Stomach smooth muscle (tissue), 2 donors: ENCODE measurements around the gene ZGLP1.

Experiments
- H3K27ac ChIP-seq: one replicate; pipeline ENCODE4 v1.7.0; 2013; ENCODE audit warnings: mild to moderate bottlenecking, low read length, inconsistent platforms
- H3K27me3 ChIP-seq, 2 donors: one replicate each; pipeline ENCODE4 v1.7.0; 2013; ENCODE audit warnings: low read length in 2 of 2; ENCODE audit not compliant: insufficient read depth in 2 of 2, control insufficient read depth in 1 of 2
- H3K36me3 ChIP-seq, 2 donors: one replicate each; pipeline ENCODE4 v1.7.0; 2013; ENCODE audit warnings: low read length in 2 of 2; ENCODE audit not compliant: control insufficient read depth in 2 of 2, insufficient read depth in 2 of 2
- H3K4me1 ChIP-seq: one replicate; pipeline ENCODE4 v1.7.0; 2013; ENCODE audit warnings: low read length; ENCODE audit not compliant: control insufficient read depth, insufficient read depth
- H3K4me3 ChIP-seq, 2 donors: one replicate each; pipeline ENCODE4 v1.7.0; 2013; ENCODE audit warnings: low read length in 2 of 2
- H3K9ac ChIP-seq, 2 donors: one replicate each; pipeline ENCODE4 v1.7.0; 2013; ENCODE audit warnings: low read length in 2 of 2, mild to moderate bottlenecking in 1 of 2
- H3K9me3 ChIP-seq, 2 donors: one replicate each; pipeline ENCODE4 v1.7.0; 2013; ENCODE audit warnings: low read length in 2 of 2; ENCODE audit not compliant: control insufficient read depth in 2 of 2
- donor health status: healthy.
- donor health status: Pancreatic carcinoma.

ZGLP1 gene

GRCh38 chr19:10270616-10271394 is 38.8 kb downstream of the ZGLP1 start, which contains the start of gene ICAM1:
TSS of gene ICAM1 (plus strand) at chr19:10271120. CDS start at chr19:10271160, 40 bp downstream.
- Histone ChIP-seq H3K36me3 (no peaks in the 10 kb centered on the region), H3K27me3 (peaks cover 18 to 27% of the 10 kb centered on the region in 2 donors), H3K4me3 (peak within 1 kb of the TSS; percentile 54 to 65), H3K27ac (peak within 1 kb of the TSS; percentile 67), H3K9ac (peak within 1 kb of the TSS; percentile 50 to 60), H3K4me1 (peaks cover 18% of the 10 kb centered on the region), H3K9me3 (no peaks in the 10 kb centered on the region)

- no peaks in the 10 kb centered on the region for H3K36me3 ChIP-seq
- H3K27me3 ChIP-seq, result peaks cover 18 to 27% of the 10 kb centered on the region in 2 donors
- H3K27ac ChIP-seq, result peak overlapping the region; percentile 67
- peak overlapping the region; percentile 50 to 60 for H3K9ac ChIP-seq
- H3K9me3 ChIP-seq, result no peaks in the 10 kb centered on the region
- peak overlapping the region; percentile 54 to 65 for H3K4me3 ChIP-seq
- peaks cover 18% of the 10 kb centered on the region for H3K4me1 ChIP-seq
These were observed 39.4 kb downstream of the ZGLP1 start for GRCh38 chr19:10270180-10270615.

DNA sequence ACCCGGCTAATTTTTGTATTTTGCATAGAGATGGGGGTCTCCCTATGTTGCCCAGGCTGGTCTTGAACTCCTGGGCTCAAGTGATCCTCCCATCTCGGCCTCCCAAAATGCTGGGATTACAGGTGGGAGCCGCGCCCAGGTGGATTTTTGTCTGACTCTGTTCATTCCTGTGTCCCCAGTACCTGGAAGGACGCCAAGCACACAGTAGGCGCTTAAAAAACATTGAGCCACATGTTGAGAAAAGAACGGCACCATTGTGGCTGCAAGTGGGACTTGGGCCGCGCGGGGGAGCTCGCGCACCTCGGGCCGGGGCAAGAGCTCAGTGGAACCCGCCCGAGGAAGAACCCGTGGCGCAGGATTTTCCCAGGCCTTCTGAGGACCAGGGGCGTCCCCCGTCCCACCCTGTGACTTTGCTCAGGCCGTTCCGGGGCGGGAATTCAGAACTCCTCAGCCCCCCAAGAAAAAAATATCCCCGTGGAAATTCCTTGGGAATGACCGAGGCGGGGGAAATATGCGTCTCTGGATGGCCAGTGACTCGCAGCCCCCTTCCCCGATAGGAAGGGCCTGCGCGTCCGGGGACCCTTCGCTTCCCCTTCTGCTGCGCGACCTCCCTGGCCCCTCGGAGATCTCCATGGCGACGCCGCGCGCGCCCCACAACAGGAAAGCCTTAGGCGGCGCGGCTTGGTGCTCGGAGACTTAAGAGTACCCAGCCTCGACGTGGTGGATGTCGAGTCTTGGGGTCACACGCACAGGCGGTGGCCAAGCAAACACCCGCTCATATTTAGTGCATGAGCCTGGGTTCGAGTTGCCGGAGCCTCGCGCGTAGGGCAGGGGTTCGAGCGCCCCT is 40.1 kb downstream of the ZGLP1 start:
- Histone ChIP-seq H3K36me3 (no peaks in the 10 kb centered on the region), H3K4me1 (peaks cover 18% of the 10 kb centered on the region), H3K27ac (peak overlapping the region; percentile 67), H3K9ac (peak overlapping the region; percentile 29 to 50), H3K9me3 (no peaks in the 10 kb centered on the region), H3K27me3 (peaks cover 18 to 27% of the 10 kb centered on the region in 2 donors), H3K4me3 (peak overlapping the region; percentile 54 to 65)

- Histone ChIP-seq H3K9ac (no peak overlapping the region), H3K9me3 (no peaks in the 10 kb centered on the region), H3K27me3 (peaks cover 18 to 27% of the 10 kb centered on the region in 2 donors), H3K36me3 (no peaks in the 10 kb centered on the region), H3K27ac (peak overlapping the region; percentile 18), H3K4me3 (no peak overlapping the region), H3K4me1 (peaks cover 18% of the 10 kb centered on the region)
These were observed 41.5 kb downstream of the ZGLP1 start for GRCh38 chr19:10268071-10268470.

- Histone ChIP-seq H3K4me1 (peaks cover 18% of the 10 kb centered on the region), H3K36me3 (no peaks in the 10 kb centered on the region), H3K4me3 (no peak overlapping the region), H3K9ac (no peak overlapping the region), H3K9me3 (no peaks in the 10 kb centered on the region), H3K27ac (no peak overlapping the region), H3K27me3 (peaks cover 16 to 27% of the 10 kb centered on the region in 2 donors)
These were observed 42.9 kb downstream of the ZGLP1 start for GRCh38 chr19:10266706-10267105.

- H3K4me1 ChIP-seq, result peaks cover 3% of the 10 kb centered on the region
- no peak overlapping the region for H3K9ac ChIP-seq
- no peak overlapping the region for H3K4me3 ChIP-seq
- peaks cover 9% of the 10 kb centered on the region in 2 donors for H3K36me3 ChIP-seq
- no peak overlapping the region for H3K27ac ChIP-seq
- H3K9me3 ChIP-seq, result no peaks in the 10 kb centered on the region
- no peaks in the 10 kb centered on the region for H3K27me3 ChIP-seq
These were observed 46.8 kb downstream of the ZGLP1 start for GRCh38 chr19:10262771-10263170.

GRCh38 chr19:10260141-10260584 is 49.5 kb downstream of the ZGLP1 start:
- H3K9ac ChIP-seq, result no peak overlapping the region
- no peak overlapping the region for H3K4me3 ChIP-seq
- peaks cover 22 to 25% of the 10 kb centered on the region in 2 donors for H3K36me3 ChIP-seq
- no peaks in the 10 kb centered on the region for H3K27me3 ChIP-seq
- no peak overlapping the region for H3K27ac ChIP-seq
- peaks cover 3% of the 10 kb centered on the region for H3K4me1 ChIP-seq
- H3K9me3 ChIP-seq, result no peaks in the 10 kb centered on the region

DNA sequence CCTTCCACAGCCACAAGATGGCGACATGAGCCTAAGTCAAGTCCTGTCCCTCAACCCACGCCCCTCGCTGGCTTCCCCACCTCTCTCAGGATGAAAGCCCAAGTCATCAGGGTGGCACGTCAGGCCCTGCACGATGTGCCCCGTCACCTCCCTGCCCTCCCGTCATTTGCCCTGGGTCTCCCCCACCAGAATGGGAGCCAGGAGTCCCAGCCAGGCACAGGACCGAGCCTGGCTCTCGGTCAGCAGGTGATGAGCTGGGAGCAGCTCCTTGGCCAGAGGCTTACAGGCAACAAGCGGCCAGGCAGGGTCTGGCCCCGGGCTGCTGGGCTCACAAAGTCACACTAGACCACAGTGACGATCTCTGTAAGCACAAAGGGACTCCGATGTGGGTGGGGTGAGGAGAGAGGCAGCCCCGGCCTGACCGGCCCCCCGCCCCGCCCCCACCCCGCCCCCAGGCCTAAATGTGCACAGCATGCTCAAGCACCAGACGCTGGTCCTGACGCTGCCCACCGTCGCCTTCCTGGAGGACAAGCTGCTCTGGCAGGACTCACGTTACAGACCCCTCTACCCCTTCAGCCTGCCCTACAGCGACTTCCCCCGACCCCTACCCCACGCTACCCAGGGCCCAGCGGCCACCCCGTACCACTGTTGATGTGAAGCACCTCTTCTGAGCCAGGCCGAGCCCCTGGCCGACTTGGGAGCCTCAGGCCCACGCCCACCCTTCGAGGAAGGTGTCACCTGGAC is 50.3 kb downstream of the ZGLP1 start:
- no peaks in the 10 kb centered on the region for H3K9me3 ChIP-seq
- no peak overlapping the region for H3K27ac ChIP-seq
- no peak overlapping the region for H3K9ac ChIP-seq
- H3K4me3 ChIP-seq, result no peak overlapping the region
- H3K4me1 ChIP-seq, result peaks cover 3% of the 10 kb centered on the region
- H3K36me3 ChIP-seq, result peaks cover 30% of the 10 kb centered on the region in 2 donors
- H3K27me3 ChIP-seq, result no peaks in the 10 kb centered on the region

DNA sequence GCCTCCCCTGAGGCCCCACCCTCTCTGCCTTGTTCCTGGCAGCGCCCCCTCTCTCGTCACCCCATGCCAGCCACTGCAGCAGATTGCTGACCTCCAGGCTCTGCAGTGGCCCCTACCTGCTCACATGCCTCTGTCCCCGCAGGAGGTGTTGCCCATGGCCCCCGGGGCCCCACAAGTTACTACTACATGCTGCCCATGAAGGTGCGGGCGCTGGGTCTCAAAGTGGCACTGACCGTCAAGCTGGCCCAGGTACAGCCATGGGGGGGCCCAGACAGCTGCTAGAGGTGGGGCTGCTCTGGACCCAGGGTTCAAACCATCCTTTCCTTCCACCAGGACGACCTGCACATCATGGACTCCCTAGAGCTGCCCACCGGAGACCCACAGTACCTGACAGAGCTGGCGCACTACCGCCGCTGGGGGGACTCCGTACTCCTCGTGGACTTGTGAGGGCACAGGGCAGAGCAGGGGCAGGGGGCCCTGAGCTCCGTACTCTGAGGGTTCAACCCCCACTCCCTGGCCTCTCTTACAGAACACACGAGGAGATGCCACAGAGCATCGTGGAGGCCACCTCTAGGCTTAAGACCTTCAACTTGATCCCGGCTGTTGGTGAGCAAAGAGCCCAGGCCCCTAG is 51.4 kb downstream of the ZGLP1 start:
- Histone ChIP-seq H3K4me3 (no peak overlapping the region), H3K27me3 (no peaks in the 10 kb centered on the region), H3K9ac (no peak overlapping the region), H3K4me1 (peaks cover 3% of the 10 kb centered on the region), H3K9me3 (no peaks in the 10 kb centered on the region), H3K27ac (no peak overlapping the region), H3K36me3 (peaks cover 34 to 37% of the 10 kb centered on the region in 2 donors)
